ENCODE measurements around the gene B4GALT5.
A peak's percentile ranks its signal among the peaks of the same experiment; 100 is the strongest.

DNA sequence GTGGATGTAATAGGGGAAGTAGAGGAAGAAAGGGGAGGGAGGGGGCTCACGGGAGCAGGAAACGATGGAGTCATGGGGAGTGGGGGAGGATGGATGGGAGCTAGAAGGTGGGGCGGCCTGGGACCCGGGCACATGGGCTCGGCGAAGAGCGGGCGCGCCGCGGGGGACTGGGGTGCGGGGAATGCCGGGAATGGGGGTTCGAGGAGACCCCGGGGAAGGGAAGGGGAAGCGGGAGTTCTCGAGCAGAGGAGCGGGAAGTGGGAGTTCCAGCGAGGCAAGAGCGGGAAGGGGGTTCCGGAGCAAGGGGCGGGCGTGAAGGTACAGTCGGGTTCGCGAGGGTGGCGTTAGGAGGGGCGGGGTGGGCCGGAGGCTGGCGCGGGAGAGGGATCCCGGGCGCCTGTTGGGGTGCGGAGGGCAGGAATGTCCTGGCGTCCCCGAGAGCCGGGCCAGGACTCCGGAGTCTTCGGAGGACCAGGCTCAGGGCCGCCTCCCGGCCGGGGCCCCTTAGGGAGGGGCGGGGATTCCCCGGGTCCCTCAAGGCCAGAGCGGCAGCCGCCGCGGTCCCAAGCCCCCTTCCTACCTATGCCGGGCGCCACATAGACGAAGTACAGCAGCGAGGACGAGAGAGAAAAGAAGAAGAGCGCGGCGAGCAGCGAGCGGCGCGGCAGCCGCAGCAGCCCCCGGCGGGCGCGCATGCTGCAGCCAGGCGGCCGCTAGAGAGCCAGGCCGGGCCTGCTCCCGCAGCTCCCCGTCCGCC is 504 bp downstream of the B4GALT5 start:
- TF ChIP-seq RELA (CRISPR knock-in tag; IDR thresholded peaks at IDR 0.05; ENCODE audit: borderline replicate concordance) = no peak
- TF ChIP-seq, protein P1, sequence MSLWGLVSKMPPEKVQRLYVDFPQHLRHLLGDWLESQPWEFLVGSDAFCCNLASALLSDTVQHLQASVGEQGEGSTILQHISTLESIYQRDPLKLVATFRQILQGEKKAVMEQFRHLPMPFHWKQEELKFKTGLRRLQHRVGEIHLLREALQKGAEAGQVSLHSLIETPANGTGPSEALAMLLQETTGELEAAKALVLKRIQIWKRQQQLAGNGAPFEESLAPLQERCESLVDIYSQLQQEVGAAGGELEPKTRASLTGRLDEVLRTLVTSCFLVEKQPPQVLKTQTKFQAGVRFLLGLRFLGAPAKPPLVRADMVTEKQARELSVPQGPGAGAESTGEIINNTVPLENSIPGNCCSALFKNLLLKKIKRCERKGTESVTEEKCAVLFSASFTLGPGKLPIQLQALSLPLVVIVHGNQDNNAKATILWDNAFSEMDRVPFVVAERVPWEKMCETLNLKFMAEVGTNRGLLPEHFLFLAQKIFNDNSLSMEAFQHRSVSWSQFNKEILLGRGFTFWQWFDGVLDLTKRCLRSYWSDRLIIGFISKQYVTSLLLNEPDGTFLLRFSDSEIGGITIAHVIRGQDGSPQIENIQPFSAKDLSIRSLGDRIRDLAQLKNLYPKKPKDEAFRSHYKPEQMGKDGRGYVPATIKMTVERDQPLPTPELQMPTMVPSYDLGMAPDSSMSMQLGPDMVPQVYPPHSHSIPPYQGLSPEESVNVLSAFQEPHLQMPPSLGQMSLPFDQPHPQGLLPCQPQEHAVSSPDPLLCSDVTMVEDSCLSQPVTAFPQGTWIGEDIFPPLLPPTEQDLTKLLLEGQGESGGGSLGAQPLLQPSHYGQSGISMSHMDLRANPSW (CRISPR knock-in tag; conservative IDR thresholded peaks at IDR 0.05; ENCODE audit: low read depth) = no peak
- no peak for TF ChIP-seq ESRRA (CRISPR knock-in tag; IDR thresholded peaks at IDR 0.05; ENCODE audit: borderline replicate concordance)
- TF ChIP-seq SP1 (CRISPR knock-in tag; conservative IDR thresholded peaks at IDR 0.05) = no peak
- TF ChIP-seq ZNF121 (CRISPR knock-in tag; IDR thresholded peaks at IDR 0.05) = peak; percentile 52; the same call in 1 of the 2 replicates
- TF ChIP-seq, protein P2, sequence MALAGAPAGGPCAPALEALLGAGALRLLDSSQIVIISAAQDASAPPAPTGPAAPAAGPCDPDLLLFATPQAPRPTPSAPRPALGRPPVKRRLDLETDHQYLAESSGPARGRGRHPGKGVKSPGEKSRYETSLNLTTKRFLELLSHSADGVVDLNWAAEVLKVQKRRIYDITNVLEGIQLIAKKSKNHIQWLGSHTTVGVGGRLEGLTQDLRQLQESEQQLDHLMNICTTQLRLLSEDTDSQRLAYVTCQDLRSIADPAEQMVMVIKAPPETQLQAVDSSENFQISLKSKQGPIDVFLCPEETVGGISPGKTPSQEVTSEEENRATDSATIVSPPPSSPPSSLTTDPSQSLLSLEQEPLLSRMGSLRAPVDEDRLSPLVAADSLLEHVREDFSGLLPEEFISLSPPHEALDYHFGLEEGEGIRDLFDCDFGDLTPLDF (CRISPR knock-in tag; IDR thresholded peaks at IDR 0.05) = no peak
- TF ChIP-seq, protein P3, sequence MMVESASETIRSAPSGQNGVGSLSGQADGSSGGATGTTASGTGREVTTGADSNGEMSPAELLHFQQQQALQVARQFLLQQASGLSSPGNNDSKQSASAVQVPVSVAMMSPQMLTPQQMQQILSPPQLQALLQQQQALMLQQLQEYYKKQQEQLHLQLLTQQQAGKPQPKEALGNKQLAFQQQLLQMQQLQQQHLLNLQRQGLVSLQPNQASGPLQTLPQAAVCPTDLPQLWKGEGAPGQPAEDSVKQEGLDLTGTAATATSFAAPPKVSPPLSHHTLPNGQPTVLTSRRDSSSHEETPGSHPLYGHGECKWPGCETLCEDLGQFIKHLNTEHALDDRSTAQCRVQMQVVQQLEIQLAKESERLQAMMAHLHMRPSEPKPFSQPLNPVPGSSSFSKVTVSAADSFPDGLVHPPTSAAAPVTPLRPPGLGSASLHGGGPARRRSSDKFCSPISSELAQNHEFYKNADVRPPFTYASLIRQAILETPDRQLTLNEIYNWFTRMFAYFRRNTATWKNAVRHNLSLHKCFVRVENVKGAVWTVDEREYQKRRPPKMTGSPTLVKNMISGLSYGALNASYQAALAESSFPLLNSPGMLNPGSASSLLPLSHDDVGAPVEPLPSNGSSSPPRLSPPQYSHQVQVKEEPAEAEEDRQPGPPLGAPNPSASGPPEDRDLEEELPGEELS (CRISPR knock-in tag; IDR thresholded peaks at IDR 0.05) = no peak
- TF ChIP-seq, protein P4, sequence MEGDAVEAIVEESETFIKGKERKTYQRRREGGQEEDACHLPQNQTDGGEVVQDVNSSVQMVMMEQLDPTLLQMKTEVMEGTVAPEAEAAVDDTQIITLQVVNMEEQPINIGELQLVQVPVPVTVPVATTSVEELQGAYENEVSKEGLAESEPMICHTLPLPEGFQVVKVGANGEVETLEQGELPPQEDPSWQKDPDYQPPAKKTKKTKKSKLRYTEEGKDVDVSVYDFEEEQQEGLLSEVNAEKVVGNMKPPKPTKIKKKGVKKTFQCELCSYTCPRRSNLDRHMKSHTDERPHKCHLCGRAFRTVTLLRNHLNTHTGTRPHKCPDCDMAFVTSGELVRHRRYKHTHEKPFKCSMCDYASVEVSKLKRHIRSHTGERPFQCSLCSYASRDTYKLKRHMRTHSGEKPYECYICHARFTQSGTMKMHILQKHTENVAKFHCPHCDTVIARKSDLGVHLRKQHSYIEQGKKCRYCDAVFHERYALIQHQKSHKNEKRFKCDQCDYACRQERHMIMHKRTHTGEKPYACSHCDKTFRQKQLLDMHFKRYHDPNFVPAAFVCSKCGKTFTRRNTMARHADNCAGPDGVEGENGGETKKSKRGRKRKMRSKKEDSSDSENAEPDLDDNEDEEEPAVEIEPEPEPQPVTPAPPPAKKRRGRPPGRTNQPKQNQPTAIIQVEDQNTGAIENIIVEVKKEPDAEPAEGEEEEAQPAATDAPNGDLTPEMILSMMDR (IDR thresholded peaks at IDR 0.05) = no peak
- TF ChIP-seq, protein P5, sequence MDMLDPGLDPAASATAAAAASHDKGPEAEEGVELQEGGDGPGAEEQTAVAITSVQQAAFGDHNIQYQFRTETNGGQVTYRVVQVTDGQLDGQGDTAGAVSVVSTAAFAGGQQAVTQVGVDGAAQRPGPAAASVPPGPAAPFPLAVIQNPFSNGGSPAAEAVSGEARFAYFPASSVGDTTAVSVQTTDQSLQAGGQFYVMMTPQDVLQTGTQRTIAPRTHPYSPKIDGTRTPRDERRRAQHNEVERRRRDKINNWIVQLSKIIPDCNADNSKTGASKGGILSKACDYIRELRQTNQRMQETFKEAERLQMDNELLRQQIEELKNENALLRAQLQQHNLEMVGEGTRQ (CRISPR knock-in tag; IDR thresholded peaks at IDR 0.05) = no peak
- TF ChIP-seq, protein P6, sequence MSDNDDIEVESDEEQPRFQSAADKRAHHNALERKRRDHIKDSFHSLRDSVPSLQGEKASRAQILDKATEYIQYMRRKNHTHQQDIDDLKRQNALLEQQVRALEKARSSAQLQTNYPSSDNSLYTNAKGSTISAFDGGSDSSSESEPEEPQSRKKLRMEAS (CRISPR knock-in tag; IDR thresholded peaks at IDR 0.05) = no peak
- no peak for TF ChIP-seq SMAD3 (CRISPR knock-in tag; IDR thresholded peaks at IDR 0.05; ENCODE audit: borderline replicate concordance)
- TF ChIP-seq GABPB1 (CRISPR knock-in tag; IDR thresholded peaks at IDR 0.05) = no peak
- TF ChIP-seq, protein P7, sequence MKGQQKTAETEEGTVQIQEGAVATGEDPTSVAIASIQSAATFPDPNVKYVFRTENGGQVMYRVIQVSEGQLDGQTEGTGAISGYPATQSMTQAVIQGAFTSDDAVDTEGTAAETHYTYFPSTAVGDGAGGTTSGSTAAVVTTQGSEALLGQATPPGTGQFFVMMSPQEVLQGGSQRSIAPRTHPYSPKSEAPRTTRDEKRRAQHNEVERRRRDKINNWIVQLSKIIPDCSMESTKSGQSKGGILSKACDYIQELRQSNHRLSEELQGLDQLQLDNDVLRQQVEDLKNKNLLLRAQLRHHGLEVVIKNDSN (CRISPR knock-in tag; IDR thresholded peaks at IDR 0.05) = no peak
- no peak for TF ChIP-seq ATF1 (CRISPR knock-in tag; IDR thresholded peaks at IDR 0.05)
